Erythroblast (primary cell): ENCODE measurements around the gene C1orf56.

Source experiments
- DNase-seq, 2 experiments: peaks; one replicate each; lab custom pipeline; 2025; lab: John Stamatoyannopoulos, UW
- GATA1 ChIP-seq: IDR thresholded peaks from 2 replicates; pipeline ENCODE4 v1.6.1; 2011; ENCODE audit warnings: low read depth, mild to moderate bottlenecking, control low read depth, low read length, moderate library complexity
- POLR2A ChIP-seq: IDR thresholded peaks from 2 replicates; pipeline ENCODE4 v1.6.1; 2011; ENCODE audit warnings: mild to moderate bottlenecking, low read length

Gene C1orf56

GRCh38 chr1:151009206-151009587 lies 38.4 kb upstream of the C1orf56 start:
- TF ChIP-seq GATA1 (no peak), POLR2A (no peak)
- peak in 1 of 2 experiments; percentile 43 for DNase-seq

GRCh38 chr1:151009674-151010345 lies 37.7 kb upstream of the C1orf56 start:
- DNase-seq: no peak
- TF ChIP-seq POLR2A: no peak
- no peak for TF ChIP-seq GATA1

- no peak for TF ChIP-seq GATA1
- TF ChIP-seq POLR2A: no peak
- DNase-seq: no peak
These were observed 37.2 kb upstream of the C1orf56 start for GRCh38 chr1:151010346-151010726.

- TF ChIP-seq POLR2A: no peak
- no peak for TF ChIP-seq GATA1
- no peak for DNase-seq
These were observed 36.2 kb upstream of the C1orf56 start for GRCh38 chr1:151011154-151011850.

GRCh38 chr1:151012684-151013471 lies 34.7 kb upstream of the C1orf56 start:
- TF ChIP-seq POLR2A (no peak), GATA1 (no peak)
- DNase-seq: no peak

GRCh38 chr1:151013518-151013917 lies 34.0 kb upstream of the C1orf56 start:
- DNase-seq: peak; percentile 75 to 81
- no peak for TF ChIP-seq GATA1
- TF ChIP-seq POLR2A: no peak

- TF ChIP-seq GATA1: no peak
- peak; percentile 82 to 88 for DNase-seq
These were observed 22.9 kb upstream of the C1orf56 start for GRCh38 chr1:151024540-151025146.

GRCh38 chr1:151026460-151026859 lies 21.1 kb upstream of the C1orf56 start:
- TF ChIP-seq POLR2A (no peak), GATA1 (no peak)
- DNase-seq: no peak

- TF ChIP-seq POLR2A (no peak), GATA1 (no peak)
- DNase-seq: no peak
These were observed 15.4 kb upstream of the C1orf56 start for GRCh38 chr1:151032164-151032563.

- TF ChIP-seq POLR2A: no peak
- TF ChIP-seq GATA1: no peak
- DNase-seq: no peak
These were observed 12.4 kb upstream of the C1orf56 start for GRCh38 chr1:151035167-151035566.

GRCh38 chr1:151036356-151036755 lies 11.2 kb upstream of the C1orf56 start, which contains the start of gene BNIPL:
Gene BNIPL (plus strand): TSS chr1:151036586. CDS start chr1:151036726, 140 bp downstream.
- no peak for TF ChIP-seq POLR2A
- TF ChIP-seq GATA1: no peak

GRCh38 chr1:151037032-151037431 lies 10.5 kb upstream of the C1orf56 start:
- no peak for DNase-seq
- TF ChIP-seq POLR2A (no peak), GATA1 (no peak)

More at GRCh38 chr1:151036356-151036755, 11.2 kb upstream of the C1orf56 start, which contains the start of gene BNIPL:
- no peak for DNase-seq

GRCh38 chr1:151039521-151039920 lies 8.0 kb upstream of the C1orf56 start:
- TF ChIP-seq GATA1 (no peak), POLR2A (no peak)
- peak; percentile 22 to 76 for DNase-seq
